K562 (cell line): ENCODE data around the gene NUDT22. TPM values are rescaled to one million over a fixed set of nuclear protein-coding genes. Genes with fewer than 3 reads are reported as not detected.

Experiments
- CREM ChIP-seq: IDR thresholded peaks from 2 replicates; pipeline ENCODE4 v1.6.1; 2014; ENCODE audit warnings: antibody characterized with exemption, low read depth
- ERF ChIP-seq: fragments of 450-650 bp; formaldehyde crosslinking; IDR thresholded peaks from 2 replicates; pipeline ENCODE4 v1.4.0; 2020; ENCODE audit warnings: mild to moderate bottlenecking, mixed read lengths
- ETV1 ChIP-seq: fragments of 450-650 bp; conservative IDR thresholded peaks from 2 replicates; pipeline ENCODE4 v1.6.1; 2016; ENCODE audit warnings: missing genetic modification characterization, control low read depth, low read depth, missing compliant biosample characterization
- GABPB1 ChIP-seq: sonication (generic); formaldehyde crosslinking; IDR thresholded peaks from 2 replicates; pipeline ENCODE4 v1.8.0; 2022; ENCODE audit warnings: mild to moderate bottlenecking, missing genetic modification reagents
- HEY1 ChIP-seq: fragments of 250-450 bp; sonication (Bioruptor Pico); IDR thresholded peaks from 2 replicates; pipeline ENCODE4 v1.5.0; 2020; ENCODE audit warnings: mild to moderate bottlenecking, moderate library complexity, borderline replicate concordance
- MAZ ChIP-seq, 2 experiments: fragments of 450-650 bp in 1 of 2; sonication (generic) in 1 of 2; formaldehyde crosslinking; IDR thresholded peaks in 1 of 2; conservative IDR thresholded peaks in 1 of 2; 2 replicates each; pipeline versions ENCODE4 v1.4.0 to v1.5.0; 2020; ENCODE audit warnings: mild to moderate bottlenecking in 1 of 2, missing genetic modification reagents in 1 of 2
- NFRKB ChIP-seq: fragments of 450-650 bp; IDR thresholded peaks from 2 replicates; pipeline ENCODE4 v1.6.1; 2016; ENCODE audit warnings: low read depth
- OTX1 ChIP-seq: fragments of 450-650 bp; formaldehyde crosslinking; IDR thresholded peaks from 2 replicates; pipeline ENCODE4 v1.4.0; 2022; ENCODE audit warnings: mild to moderate bottlenecking
- TAF1 ChIP-seq: IDR thresholded peaks from 2 replicates; pipeline ENCODE4 v1.6.1; 2011; ENCODE audit warnings: mild to moderate bottlenecking, low read length, moderate library complexity; ENCODE audit not compliant: insufficient read depth, control insufficient read depth, severe bottlenecking; ENCODE audit errors: extremely low read depth
- TAF9B ChIP-seq: fragments of 450-650 bp; IDR thresholded peaks from 2 replicates; pipeline ENCODE4 v1.6.1; 2018; ENCODE audit warnings: mild to moderate bottlenecking; ENCODE audit not compliant: partially characterized antibody
- polyA plus RNA-seq, 8 experiments: library from polyadenylated mRNA; depleted of rRNA in 4 of 8; stranded (reverse) in 5 of 8; unstranded in 3 of 8; fragments of >200 nt; fragmentation: Nextera tagmentation in 2 of 8; fragmentation: Illumina TruSeq in 1 of 8; extraction: Ambion mirVana in 2 of 8; extraction: Trizol in 1 of 8; gene quantifications; 2 replicates each; pipeline versions ENCODE4 v1.2.1 to v1.2.3, GENCODE V29; 2011 to 2014; ENCODE audit warnings: inconsistent platforms in 1 of 8, missing spikeins in 1 of 8
- total RNA-seq, 7 experiments: library from RNA; depleted of rRNA in 6 of 7; stranded (reverse); fragments of >200 nt in 6 of 7; fragmentation: Illumina TruSeq in 2 of 7; extraction: Trizol in 2 of 7; gene quantifications; 2 replicates each; pipeline versions ENCODE4 v1.2.1 to v1.2.3, GENCODE V29; 2011 to 2021; ENCODE audit warnings: low replicate concordance in 1 of 7
- TF ChIP-seq, protein P1 (sequence below), 3 experiments: fragments of 200-800 bp in 1 of 3; sonication (Bioruptor generic) in 1 of 3; sonication (generic) in 1 of 3; formaldehyde crosslinking in 1 of 3; IDR thresholded peaks; 2 replicates each; pipeline versions ENCODE4 v1.6.1 to v1.8.0; 2016 to 2022; ENCODE audit warnings: mild to moderate bottlenecking in 2 of 3, missing compliant biosample characterization in 2 of 3, missing genetic modification characterization in 2 of 3, missing genetic modification reagents in 1 of 3
- TF ChIP-seq, protein P2 (sequence below): sonication (generic); formaldehyde crosslinking; IDR thresholded peaks from 2 replicates; pipeline ENCODE4 v1.8.0; 2023; ENCODE audit warnings: mild to moderate bottlenecking, missing genetic modification reagents
- TF ChIP-seq, protein P3 (sequence below): sonication (generic); formaldehyde crosslinking; IDR thresholded peaks from 2 replicates; pipeline ENCODE4 v1.8.0; 2022; ENCODE audit warnings: mild to moderate bottlenecking, missing genetic modification reagents
- TF ChIP-seq, protein P4 (sequence below), 2 experiments: fragments of 450-650 bp; formaldehyde crosslinking in 1 of 2; IDR thresholded peaks; 2 replicates each; pipeline versions ENCODE4 v1.4.0 to v1.6.1; 2014 to 2020; ENCODE audit warnings: mild to moderate bottlenecking in 2 of 2, borderline replicate concordance in 1 of 2, low read depth in 1 of 2

NUDT22 gene
- total and polyA plus RNA-seq, 9 of the 15 experiments (the other 6 are each of a cell fraction or from before 2014, with no cell fraction given), result 6.3 to 92.6 (median 37.4) TPM

DNA sequence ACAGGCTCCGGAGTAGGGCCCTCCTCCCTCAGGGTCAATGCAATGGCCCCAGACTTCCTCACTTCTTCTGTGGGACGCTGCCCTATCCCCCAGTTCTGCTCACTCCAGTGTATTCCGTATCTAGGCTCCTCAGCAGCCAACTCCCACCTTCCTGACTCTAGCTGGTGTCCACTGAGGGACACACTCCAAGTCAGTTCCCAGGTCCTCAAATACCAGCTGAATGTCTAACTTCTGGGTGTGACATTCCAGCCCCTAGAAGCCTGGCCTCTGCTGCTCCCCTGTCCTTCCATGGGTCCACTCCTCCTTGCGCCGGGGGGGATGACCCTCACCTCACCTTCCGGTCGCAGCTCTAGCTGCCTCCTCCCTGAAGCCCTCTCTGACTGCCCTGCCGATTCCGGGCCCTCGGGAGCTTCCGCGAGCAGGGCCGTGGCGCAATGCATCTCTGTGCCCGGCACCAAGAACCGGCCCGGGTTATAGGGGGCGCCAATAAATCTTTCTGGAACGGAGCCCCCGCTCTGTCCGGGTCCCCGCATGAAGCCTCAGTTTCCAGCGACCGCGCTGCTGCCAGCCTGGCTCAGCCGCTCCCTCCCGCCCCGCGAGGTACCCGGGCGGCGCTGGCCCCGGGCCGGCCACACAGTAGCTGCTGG is 42.9 kb downstream of the NUDT22 start (continued):
- TF ChIP-seq, protein P1, sequence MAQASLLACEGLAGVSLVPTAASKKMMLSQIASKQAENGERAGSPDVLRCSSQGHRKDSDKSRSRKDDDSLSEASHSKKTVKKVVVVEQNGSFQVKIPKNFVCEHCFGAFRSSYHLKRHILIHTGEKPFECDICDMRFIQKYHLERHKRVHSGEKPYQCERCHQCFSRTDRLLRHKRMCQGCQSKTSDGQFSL (CRISPR knock-in tag; IDR thresholded peaks at IDR 0.05), result peak; percentile 31; the same call in 1 of the 2 replicates
- TF ChIP-seq, protein P1 (tag; IDR thresholded peaks at IDR 0.05), result peak in 1 of 2 experiments; percentile 68; a peak in 1 of 4 replicates
- TF ChIP-seq OTX1 (CRISPR knock-in tag), result 0 out of 2 replicates have a peak, but pooled peaks have one; percentile 7
- TF ChIP-seq, protein P2, sequence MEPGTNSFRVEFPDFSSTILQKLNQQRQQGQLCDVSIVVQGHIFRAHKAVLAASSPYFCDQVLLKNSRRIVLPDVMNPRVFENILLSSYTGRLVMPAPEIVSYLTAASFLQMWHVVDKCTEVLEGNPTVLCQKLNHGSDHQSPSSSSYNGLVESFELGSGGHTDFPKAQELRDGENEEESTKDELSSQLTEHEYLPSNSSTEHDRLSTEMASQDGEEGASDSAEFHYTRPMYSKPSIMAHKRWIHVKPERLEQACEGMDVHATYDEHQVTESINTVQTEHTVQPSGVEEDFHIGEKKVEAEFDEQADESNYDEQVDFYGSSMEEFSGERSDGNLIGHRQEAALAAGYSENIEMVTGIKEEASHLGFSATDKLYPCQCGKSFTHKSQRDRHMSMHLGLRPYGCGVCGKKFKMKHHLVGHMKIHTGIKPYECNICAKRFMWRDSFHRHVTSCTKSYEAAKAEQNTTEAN (CRISPR knock-in tag), result no peak
- TF ChIP-seq, protein P3, sequence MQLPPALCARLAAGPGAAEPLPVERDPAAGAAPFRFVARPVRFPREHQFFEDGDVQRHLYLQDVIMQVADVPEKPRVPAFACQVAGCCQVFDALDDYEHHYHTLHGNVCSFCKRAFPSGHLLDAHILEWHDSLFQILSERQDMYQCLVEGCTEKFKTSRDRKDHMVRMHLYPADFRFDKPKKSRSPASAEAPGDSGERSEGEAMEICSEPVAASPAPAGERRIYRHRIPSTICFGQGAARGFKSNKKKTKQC, result no peak
- TF ChIP-seq MAZ (CRISPR knock-in tag; conservative IDR thresholded peaks at IDR 0.05 in 1 of 2, IDR thresholded peaks at IDR 0.05 in 1 of 2), result peak in 1 of 2 experiments; percentile 51; a peak in 1 of 4 replicates
- peak; percentile 35 for TF ChIP-seq TAF1
- peak; percentile 75; the same call in 1 of the 2 replicates for TF ChIP-seq HEY1
- TF ChIP-seq NFRKB, result peak; percentile 27; the same call in 1 of the 2 replicates
- TF ChIP-seq ERF (CRISPR knock-in tag), result no peak; the same call in 1 of the 2 replicates
- peak; percentile 71 for TF ChIP-seq CREM
- TF ChIP-seq TAF9B, result peak; percentile 32
- peak; percentile 51; the same call in 1 of the 2 replicates for TF ChIP-seq GABPB1
- TF ChIP-seq ETV1 (tag), result peak; percentile 97
- TF ChIP-seq, protein P4, sequence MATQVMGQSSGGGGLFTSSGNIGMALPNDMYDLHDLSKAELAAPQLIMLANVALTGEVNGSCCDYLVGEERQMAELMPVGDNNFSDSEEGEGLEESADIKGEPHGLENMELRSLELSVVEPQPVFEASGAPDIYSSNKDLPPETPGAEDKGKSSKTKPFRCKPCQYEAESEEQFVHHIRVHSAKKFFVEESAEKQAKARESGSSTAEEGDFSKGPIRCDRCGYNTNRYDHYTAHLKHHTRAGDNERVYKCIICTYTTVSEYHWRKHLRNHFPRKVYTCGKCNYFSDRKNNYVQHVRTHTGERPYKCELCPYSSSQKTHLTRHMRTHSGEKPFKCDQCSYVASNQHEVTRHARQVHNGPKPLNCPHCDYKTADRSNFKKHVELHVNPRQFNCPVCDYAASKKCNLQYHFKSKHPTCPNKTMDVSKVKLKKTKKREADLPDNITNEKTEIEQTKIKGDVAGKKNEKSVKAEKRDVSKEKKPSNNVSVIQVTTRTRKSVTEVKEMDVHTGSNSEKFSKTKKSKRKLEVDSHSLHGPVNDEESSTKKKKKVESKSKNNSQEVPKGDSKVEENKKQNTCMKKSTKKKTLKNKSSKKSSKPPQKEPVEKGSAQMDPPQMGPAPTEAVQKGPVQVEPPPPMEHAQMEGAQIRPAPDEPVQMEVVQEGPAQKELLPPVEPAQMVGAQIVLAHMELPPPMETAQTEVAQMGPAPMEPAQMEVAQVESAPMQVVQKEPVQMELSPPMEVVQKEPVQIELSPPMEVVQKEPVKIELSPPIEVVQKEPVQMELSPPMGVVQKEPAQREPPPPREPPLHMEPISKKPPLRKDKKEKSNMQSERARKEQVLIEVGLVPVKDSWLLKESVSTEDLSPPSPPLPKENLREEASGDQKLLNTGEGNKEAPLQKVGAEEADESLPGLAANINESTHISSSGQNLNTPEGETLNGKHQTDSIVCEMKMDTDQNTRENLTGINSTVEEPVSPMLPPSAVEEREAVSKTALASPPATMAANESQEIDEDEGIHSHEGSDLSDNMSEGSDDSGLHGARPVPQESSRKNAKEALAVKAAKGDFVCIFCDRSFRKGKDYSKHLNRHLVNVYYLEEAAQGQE (IDR thresholded peaks at IDR 0.05; ENCODE audit: borderline replicate concordance), result no peak
- TF ChIP-seq, protein P4 (CRISPR knock-in tag; IDR thresholded peaks at IDR 0.05; ENCODE audit: low read depth), result peak; percentile 12; the same call in 1 of the 2 replicates
